Measurements from ENCODE around the gene LRP1B. TPM values are rescaled to one million over a fixed set of nuclear protein-coding genes. Genes with fewer than 3 reads are reported as not detected.
"Not testable (repeated sequence)": the region's sequence is repeated elsewhere in the genome, so short reads cannot be mapped to it uniquely, and the experiment has no call there.

The LRP1B gene
- total RNA-seq, 1 donor from 2014 or later: 0.27 TPM

DNA sequence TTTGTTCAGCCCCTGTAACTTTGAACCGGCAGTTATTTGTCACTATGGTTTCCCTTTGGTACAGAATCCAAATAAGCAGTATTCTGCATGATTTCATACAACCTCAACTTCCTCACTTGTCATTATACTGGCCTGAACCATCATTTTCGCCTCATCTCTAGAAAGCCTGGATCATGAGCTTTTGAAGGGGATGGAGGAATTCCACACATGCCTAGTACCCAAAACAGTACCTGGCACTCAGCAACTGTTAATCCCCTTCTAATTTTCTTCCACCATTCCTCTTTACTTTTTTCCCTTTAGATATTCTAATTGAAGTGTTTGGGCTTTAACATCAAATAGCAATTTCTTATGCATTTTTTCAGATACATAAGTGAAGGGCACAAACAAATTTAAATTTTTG lies 1776.3 kb downstream of the LRP1B start:
- DNase-seq (ENCODE audit: low spot score): no peak
- intact Hi-C loops (cut with DNase I): no loop called here

DNA sequence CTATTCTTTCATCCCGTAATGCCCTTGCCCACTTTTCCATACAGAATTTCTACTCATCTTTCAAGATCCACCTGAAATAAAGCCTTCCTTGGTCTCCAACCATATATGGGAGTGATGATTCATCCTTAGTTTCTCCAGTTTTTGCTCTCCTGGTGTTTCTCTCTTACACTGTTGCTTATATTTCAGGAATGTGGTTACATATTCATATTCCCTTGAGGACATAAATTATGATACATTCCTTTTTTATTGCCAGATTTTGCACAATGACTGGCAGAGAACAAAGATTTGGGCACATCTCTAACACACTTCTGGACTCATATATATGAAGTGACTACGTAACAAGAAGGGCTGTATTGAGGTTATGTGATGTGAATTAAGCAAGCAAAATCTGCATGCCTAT lies 1777.3 kb downstream of the LRP1B start:
- intact Hi-C loops (cut with DNase I): no loop called here
- no peak for DNase-seq (ENCODE audit: low spot score)

DNA sequence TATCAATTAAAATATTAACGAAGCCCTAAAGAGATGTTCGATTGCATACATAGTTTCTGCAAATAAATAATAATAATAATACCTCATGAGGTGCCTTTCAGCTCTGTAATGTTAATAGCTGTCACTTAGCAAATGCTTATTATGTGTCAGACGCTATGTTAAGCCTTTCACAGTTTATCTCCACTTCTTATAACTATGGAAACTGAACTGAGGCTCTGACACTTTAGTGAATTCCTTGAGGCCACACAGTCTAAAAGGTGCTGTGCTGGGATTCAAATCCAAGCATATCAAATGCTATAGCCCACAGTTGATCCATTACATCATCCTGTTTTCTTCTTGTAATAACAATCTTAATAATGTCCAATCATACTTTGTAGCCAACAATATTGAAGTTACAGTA lies 1779.1 kb downstream of the LRP1B start:
- intact Hi-C loops (cut with DNase I): no loop called here
- no peak for DNase-seq (ENCODE audit: low spot score)

GRCh38 chr2:140349695-140350094 lies 1781.1 kb downstream of the LRP1B start:
- intact Hi-C loops (cut with DNase I): no loop called here
- no peak for DNase-seq (ENCODE audit: low spot score)

DNA sequence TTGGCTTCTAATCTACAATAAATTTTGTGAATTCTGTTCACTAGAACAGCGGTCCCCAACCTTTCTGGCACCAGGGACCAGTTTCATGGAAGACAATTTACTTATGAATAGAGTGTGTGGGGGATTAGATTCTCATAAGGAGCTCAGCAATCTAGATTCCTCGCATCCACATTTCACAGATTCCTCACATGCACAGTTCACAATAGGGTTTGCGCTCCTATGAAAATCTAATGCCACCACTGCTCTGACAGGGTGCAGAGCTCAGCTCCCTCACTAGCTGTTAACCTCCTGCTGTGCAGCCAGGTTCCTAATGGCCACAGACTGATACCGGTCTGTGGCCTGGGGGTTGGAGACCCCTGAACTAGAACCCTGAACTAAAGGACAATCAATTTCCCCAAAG lies 1782.0 kb downstream of the LRP1B start:
- no peak for DNase-seq (ENCODE audit: low spot score)
- intact Hi-C loops (cut with DNase I): no loop called here

DNA sequence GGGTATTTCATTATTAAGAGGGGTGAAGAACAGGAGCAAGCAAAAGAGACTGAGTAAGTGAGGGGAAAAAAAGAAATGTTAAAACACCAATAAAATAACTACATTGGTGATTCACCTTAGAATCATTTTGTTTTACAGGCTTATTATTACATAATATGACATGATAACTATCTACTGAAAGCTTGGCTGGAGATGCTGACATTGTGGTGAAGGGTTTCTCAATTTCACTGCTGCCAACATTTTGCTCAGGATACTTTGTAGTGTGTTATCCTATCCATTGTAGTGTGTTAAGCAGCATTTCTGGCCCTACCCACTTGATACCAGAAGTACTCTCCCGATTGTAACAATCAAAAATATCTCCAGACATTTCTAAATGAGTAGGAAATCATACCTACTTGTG lies 1786.0 kb downstream of the LRP1B start:
- intact Hi-C loops (cut with DNase I): no loop called here
- DNase-seq (ENCODE audit: low spot score): no peak

- intact Hi-C loops (cut with DNase I): not testable (repeated sequence)
These were observed 1786.5 kb downstream of the LRP1B start for GRCh38 chr2:140344266-140344665.

DNA sequence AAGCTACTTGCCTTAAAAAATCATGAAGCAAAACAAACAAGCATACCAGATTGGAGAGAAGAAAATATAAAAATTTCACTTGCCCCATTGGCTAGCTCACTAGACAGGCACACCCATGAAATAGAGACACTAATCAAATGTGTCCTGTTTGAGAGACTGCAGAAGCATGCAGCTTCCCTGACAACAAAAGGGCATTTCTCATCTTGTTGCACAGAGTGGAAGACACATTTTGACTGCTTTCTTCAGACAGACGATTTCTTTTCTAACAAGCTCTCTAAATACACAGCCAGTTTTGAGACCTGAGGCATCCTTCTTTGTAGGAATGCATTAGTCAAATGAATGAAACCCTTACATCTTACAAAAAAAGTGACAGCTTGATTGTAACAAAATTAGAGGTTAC lies 1792.0 kb downstream of the LRP1B start:
- no peak for DNase-seq (ENCODE audit: low spot score)
- intact Hi-C loops (cut with DNase I): no loop called here

More at GRCh38 chr2:140344266-140344665, 1786.5 kb downstream of the LRP1B start:
- not testable (repeated sequence) for DNase-seq (ENCODE audit: low spot score)

GRCh38 chr2:140337061-140337460 lies 1793.8 kb downstream of the LRP1B start:
- DNase-seq (ENCODE audit: low spot score): no peak
- intact Hi-C loops (cut with DNase I): no loop called here

- intact Hi-C loops (cut with DNase I): no loop called here
- no peak for DNase-seq (ENCODE audit: low spot score)
These were observed 1814.5 kb downstream of the LRP1B start for GRCh38 chr2:140316345-140316744.

DNA sequence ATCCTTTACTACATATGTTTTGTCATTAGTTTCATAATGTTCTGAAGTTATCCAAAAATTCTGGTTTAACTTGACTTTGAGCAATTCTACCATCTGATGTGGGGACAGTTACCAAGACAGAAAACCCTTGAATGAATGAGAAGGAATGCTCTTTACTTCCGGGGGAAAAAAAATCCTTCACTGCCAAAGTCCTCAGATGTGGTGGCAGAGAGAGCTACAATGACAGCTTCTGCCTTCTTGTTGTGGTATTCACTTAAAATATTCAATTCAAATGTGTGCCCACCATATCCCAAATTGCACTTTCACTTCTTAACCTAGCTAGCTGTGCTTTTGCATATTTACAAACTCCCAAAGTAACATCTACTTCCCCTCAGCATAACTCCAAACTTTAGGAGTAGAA lies 1818.9 kb downstream of the LRP1B start:
- DNase-seq (ENCODE audit: low spot score): no peak
- intact Hi-C loops (cut with DNase I): no loop called here

- DNase-seq (ENCODE audit: low spot score): no peak
- intact Hi-C loops (cut with DNase I): no loop called here
These were observed 1822.1 kb downstream of the LRP1B start for GRCh38 chr2:140308706-140309105.

- intact Hi-C loops (cut with DNase I): no loop called here
- no peak for DNase-seq (ENCODE audit: low spot score)
These were observed 1823.3 kb downstream of the LRP1B start for GRCh38 chr2:140307532-140307931.

GRCh38 chr2:140295767-140296166 lies 1835.0 kb downstream of the LRP1B start:
- intact Hi-C loops (cut with DNase I): no loop called here

GRCh38 chr2:140288726-140289125 lies 1842.1 kb downstream of the LRP1B start:
- intact Hi-C loops (cut with DNase I): no loop called here
- no peak for DNase-seq (ENCODE audit: low spot score)

More at GRCh38 chr2:140295767-140296166, 1835.0 kb downstream of the LRP1B start:
- DNase-seq (ENCODE audit: low spot score): no peak

GRCh38 chr2:140288213-140288612 lies 1842.6 kb downstream of the LRP1B start:
- intact Hi-C loops (cut with DNase I): no loop called here
- no peak for DNase-seq (ENCODE audit: low spot score)

DNA sequence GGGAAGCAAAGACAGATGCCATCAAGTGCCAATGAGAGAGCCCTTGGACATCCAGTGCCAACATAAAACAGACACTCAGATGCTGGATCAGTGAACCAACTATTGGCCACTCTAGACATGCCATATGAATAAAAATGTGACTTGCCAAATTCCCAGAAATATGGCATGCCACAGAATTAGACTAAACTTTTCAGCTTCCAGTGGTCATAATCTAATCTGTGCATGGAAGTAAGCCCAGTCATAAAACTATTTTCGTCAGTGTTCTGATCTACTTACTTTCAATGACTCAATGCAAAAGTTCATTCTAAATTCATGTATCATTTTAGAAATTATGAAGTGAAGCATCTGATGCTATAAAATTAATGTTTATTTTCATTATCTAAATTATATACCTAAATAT lies 1844.4 kb downstream of the LRP1B start:
- DNase-seq (ENCODE audit: low spot score): no peak
- intact Hi-C loops (cut with DNase I): no loop called here

DNA sequence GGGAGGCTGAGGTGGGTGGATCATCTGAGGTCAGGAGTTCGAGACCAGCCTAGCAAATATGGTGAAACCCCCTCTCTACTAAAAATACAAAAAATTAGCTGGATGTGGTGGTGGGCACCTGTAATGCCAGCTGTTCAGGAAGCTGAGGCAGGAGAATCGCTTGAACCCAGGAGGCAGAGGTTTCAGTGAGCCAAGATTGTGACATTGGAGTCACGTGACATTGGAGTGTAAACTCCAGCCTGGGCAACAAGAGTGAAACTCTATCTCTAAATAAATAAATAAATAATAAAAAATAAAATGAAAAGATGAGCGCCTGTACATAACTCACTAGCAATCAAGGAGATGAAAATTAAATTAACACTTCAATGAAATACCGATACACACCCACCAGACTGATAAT lies 1853.5 kb downstream of the LRP1B start:
- intact Hi-C loops (cut with DNase I); DNase-seq (ENCODE audit: low spot score): not testable (repeated sequence)

DNA sequence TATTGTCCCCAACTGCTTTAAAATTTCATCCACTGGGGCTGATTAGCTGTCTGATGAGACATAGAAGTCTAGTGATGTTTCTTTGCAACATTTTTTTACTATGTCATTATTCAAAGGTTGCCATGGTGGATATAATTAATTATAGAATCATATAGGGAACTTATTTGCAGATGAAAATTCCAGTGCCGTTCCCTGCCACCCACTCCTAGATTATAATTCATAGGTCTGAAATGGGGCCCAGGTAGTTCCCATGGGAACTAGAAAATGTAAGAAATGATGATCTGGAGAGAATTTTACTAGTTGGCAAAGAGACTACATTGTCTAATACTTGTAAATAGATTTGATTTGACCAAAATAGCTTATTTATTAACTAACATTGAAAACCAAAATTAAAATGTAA lies 1854.2 kb downstream of the LRP1B start:
- no peak for DNase-seq (ENCODE audit: low spot score)
- intact Hi-C loops (cut with DNase I): no loop called here

- DNase-seq (ENCODE audit: low spot score): no peak
These were observed 1855.4 kb downstream of the LRP1B start for GRCh38 chr2:140275427-140275826.

DNA sequence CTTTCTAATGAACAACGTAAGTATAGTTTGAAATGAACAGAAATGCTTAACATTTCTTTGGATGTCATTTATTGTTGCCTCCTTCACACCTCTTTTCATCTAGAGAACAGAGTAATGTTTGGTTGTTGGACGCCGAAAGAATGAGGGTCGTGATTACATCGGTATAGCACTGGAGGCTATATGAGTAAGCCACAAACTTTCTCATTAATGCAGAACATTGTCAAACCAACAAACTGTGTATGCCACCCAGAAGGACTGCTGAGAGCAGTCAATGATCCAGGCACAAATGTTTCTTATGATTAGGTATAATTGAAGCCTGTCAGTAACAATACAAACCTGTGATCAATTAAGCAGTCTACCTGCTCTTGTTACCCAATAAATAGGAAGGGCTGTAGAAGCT lies 1855.9 kb downstream of the LRP1B start:
- intact Hi-C loops (cut with DNase I): no loop called here
- DNase-seq (ENCODE audit: low spot score): no peak

More at GRCh38 chr2:140275427-140275826, 1855.4 kb downstream of the LRP1B start:
- intact Hi-C loops (cut with DNase I): no loop called here

- intact Hi-C loops (cut with DNase I): no loop called here
- no peak for DNase-seq (ENCODE audit: low spot score)
These were observed 1856.9 kb downstream of the LRP1B start for GRCh38 chr2:140273958-140274357.

Measured in cardiac septum (tissue), 1 donor.